GM19438 (cell line): ENCODE measurements around the gene AMER3.
A peak's percentile ranks its signal among the peaks of the same experiment; 100 is the strongest.

ENCODE experiments used
- ATAC-seq: cut with Tn5 transposase; IDR thresholded peaks from one replicate; pipeline ENCODE4 v1.9.1; 2021; ENCODE audit warnings: low read depth; ENCODE audit not compliant: unreplicated experiment

AMER3 gene

DNA sequence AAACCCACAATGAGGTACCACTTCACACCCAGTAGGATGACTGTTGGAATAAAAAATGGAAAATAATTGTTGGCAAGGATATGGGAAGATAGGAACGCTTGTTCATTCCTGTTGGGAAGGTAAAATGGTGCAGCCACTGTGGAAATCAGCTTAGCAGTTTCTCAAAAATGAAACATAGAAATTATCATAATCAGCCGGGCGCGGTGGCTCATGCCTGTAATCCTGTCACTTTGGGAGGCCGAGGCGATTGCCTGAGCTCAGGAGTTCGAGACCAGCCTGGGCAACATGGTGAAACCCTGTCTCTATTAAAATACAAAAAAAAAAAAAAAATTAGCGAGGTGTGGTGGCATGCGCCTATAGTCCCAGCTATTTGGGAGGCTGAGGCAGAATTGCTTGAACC, 23.4 kb downstream of the AMER3 start:
- no peak for ATAC-seq

- no peak for ATAC-seq
Observed at GRCh38 chr2:130785466-130786055, 30.2 kb downstream of the AMER3 start.

DNA sequence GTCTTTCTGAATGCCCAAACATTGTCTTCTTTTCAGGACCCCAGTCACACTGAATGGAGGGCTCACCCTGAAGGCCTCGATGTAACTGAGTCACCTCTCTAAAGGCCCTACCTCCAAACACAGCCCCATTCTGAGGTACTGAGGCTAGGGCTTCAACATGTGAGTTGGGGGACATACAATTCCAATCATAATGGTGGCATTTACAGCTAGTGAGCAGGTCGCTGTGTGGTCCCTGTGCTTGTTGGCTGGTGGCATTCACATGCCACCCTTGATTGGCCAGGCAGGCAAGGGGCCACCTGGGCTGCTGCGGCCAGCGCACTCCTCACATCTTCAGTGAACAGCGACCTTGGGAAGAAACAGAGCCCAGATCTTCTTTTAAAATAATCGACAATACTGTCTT, 30.7 kb downstream of the AMER3 start:
- no peak for ATAC-seq

GRCh38 chr2:130787841-130788240, 32.5 kb downstream of the AMER3 start:
- no peak for ATAC-seq

DNA sequence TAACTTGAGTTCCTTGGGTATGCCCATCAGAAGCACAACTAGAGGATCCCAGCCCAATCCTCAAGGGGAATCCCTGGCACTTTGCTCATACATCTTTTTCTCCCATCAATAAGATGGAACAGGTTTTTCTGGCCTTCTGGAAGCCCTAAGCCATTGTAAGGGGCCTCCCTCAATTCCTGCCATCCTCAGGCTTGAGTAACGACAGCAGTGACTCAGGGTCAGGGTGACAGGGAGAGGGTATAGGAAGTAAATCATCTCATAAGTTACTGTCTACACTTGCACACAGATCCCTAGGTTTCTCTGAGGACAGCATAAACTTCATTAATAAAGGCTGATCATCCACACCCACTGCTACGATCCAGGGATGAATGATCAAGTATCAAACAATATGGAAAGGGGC, 35.0 kb downstream of the AMER3 start:
- no peak for ATAC-seq

DNA sequence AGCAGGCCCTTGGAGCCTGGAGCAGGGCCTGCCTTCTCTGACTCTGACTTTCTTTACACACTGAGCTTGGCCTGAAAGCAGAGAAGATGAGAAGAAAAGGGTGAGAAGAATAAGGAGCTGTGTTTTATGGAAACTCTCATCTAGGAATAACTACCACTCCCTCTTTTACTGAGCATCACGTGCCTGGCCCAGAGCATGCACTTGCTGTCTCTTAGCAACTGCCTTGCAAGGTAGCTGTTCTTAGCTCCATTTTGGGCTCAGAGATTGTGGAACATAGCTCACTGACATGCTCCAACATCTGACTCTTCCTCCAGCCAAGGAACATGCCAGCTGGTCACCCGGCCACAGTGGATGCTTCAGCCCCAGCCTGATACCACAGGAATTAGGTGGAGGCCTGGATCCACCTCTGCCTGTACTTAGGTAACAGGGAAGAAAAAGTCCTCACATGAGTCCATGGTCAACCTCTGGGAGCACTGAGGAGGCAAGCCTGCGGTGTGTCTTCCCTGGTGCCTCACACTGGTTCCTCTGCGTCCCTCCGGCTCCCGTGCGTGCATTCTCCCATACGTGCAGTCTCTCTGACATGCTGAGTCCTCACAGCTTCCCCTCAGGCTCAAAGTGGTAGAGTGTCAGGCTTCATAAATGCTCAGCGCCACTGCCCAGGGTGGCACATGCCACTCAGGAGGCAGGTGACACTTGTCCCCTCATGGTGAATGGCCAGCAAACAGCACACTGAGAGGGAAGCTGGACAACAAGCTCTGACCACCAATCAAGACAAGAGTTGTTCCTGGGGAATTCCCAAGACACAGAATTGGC, 35.7 kb downstream of the AMER3 start:
- ATAC-seq, result no peak

DNA sequence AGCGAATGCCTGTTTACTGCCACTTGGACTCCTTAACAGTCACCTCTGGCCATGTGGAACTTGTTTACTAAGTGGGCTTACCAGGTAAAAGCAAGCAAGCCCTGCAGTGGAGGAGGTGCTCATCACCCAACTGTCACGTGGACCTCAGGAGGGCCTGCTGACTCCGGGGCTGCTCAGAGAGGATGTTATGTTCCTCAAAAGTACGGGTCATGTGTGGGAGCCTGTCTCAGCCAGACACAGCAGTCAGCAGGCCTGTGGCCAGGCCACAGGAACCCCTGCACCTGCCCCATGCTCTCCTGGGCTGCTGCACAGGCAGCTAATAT, 36.2 kb downstream of the AMER3 start:
- ATAC-seq, result no peak

DNA sequence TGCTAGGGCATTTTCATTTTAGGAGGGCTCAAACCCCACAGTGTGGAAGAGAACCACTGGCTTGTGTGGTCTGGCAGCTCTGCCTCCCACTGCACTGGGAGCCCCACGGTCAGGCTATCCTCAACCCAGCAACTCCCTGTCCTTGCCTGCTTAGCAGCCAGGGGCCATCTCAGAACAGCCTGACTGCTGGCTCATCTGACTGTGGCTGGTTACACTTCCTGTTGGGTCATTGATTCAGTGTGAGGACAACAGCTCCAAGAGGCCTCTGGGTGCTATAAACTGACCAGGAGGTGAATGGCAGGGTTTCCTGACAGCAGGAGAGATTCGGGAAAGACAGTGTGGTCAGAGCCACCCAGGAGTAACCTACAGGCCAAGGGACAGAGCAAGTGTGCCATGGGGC, 40.1 kb downstream of the AMER3 start:
- no peak for ATAC-seq

DNA sequence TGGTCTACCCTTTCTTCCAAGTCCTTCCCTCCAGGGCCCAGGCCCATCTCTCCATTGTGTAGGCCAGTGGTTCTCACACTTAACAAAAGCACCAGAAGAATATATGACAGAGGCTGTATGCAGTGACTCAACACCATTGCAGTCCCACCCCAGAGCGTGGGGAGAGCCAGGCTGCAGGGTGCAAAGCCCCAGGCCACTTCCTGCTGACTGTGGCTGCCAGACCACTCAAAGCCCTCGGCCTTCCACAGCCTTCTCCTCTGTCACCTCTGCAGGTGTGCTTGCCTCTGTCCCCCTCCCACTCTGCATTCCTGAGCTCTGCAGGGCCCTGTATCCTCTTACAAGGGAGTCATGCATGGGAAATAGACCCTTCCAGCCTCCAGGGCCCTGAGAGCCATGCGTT, 41.0 kb downstream of the AMER3 start:
- ATAC-seq, result no peak

DNA sequence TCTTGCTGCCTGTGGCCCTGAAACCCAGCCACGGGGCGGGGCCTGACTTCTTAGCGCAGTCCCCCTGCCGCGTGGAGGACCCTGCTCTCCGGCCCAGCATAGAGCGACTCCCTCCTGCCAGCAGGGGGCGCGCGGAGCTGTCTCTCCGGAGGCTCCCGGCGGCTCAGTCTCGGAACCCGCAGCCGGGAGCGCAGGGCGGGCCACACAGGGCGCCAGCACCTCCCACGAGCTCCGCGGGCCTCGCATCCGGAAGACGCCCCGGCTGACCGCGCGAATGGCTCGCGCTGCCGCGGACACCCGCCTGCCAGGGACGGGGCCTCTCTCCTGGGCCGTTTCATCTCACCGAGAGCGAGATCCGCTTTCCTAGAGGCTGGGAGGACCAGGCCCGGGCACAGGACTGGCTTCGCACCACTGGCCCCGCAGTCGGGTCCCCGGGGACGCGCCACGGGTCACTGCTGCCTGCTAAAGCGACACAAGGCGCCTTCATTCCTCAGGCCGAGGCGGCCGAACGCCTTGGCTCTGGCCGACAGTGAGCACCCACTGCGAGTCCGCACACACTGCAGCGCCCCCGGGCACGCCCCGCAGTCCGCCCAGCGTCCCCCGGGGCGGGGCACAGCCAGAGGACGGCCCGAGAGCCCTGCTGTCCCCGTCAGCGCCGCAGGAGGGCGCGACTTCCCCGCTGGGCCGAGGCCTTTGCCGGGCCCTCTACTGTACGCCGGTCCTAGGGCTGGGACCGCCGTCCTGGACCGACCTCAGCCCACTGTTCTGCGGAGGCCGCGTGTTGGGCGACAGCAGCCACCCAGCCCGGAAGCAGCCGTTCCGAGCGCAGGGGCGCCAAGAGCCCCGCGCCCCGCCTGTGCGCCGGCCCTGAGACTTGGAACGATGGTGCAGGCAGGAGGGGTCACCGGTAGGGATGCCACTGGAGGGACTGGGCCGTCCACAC, 42.4 kb downstream of the AMER3 start:
- ATAC-seq, result peak; percentile 91

GRCh38 chr2:130798472-130799218, 43.3 kb downstream of the AMER3 start:
- ATAC-seq, result no peak

DNA sequence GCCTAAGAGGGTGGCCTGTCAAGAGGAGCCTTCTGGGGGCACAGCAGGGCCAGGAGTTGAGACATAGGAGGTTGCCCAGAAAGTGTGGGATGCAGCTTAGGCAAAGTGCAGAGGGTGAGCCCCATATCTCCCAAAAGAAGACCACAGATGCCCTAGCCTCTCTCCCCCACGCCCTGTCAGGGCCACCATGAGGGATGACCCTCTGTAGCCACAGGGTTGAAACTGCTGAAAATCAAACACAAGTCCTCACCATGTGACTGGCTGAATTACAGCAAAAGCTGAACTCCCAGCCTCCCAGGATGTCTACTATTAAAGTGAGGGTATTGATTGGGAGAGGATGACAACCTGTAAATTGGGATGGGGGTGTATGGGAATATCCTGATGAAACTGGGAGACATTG, 44.0 kb downstream of the AMER3 start:
- ATAC-seq, result no peak

- no peak for ATAC-seq
Observed at GRCh38 chr2:130805613-130806012, 50.3 kb downstream of the AMER3 start.

DNA sequence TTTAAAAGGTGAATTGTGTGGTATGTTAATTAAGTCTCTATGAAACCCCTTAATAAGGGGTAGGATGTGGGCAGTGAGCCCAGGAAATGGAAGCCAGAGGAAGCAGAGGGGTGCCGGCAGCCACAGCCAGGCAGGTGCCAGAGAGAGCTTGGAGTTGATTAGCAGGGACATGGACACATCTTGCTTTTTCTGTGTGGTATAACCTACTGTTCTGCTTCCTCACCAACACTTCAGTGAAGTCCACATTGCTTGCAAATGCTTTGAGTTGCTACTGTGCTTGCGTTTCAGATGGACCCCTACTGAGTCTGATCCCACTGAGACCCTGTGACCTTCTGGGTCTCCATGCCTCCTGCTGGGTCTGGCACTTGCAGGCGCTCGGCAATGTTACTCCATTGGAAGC, 51.0 kb downstream of the AMER3 start:
- ATAC-seq, result no peak

DNA sequence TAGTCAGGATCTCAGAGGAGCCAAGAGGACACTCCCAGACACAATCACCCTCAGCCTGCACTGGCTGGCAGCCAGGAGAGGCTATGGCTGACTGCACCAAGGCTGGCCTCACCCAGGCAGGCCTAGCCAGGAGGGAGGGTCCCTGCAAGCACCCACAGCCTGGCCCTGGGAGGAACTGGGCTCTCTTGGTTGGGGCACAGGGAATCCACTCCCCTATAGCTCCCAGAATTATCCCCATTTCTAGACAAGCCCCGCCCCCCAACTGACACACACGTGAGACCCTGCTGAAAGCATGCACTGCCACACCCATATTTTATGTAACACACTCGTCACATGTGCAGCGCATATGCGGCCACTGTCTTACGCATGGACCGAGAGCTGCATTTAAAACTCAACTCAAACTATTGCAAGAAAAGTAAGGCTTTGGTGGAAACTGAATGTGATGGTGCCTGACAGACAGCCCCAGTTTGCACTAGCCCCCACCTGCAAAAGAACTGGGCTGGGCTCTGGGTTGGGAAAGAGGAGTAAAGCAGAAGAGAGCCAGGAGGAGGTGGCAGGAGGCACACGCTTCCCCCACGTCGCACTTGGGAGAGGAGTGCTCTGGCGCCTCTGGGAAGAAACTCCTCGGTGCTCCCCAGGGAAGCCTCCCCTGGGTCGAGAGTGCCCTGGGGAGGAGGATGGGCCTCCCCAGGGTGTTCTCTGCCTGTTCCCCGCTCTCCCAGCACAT, 52.5 kb downstream of the AMER3 start:
- no peak for ATAC-seq

- no peak for ATAC-seq
Observed at GRCh38 chr2:130808482-130809268, 53.3 kb downstream of the AMER3 start.

DNA sequence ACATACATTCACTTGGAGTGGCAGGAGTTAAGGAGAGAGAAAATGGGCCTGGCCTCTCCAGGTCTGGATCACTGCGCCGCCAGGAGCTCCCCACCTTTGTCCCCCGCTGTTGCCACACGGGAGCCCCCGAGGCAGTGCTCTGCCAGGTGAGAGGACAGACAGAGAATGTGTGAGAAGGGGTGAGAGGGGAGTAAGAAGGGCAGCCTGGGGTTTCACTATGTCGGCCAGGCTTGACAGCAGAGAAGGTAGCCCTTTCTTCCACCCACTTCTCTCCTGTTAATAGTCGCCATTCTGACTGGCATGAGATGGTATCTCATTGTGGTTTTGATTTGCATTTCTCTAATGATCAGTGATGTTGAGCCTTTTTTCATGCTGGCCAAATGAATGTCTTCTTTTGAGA, 55.1 kb downstream of the AMER3 start:
- ATAC-seq, result no peak

GRCh38 chr2:130813722-130814121, 58.4 kb downstream of the AMER3 start:
- ATAC-seq, result no peak

GRCh38 chr2:130814931-130815680, 59.8 kb downstream of the AMER3 start:
- no peak for ATAC-seq
